Stimulated activated CD8-positive, alpha-beta memory T cell treated with anti-CD3 and anti-CD28 coated beads, Interleukin-4, amount 100 ng/mL, for 1 hour (primary cell): ENCODE data around the gene SORCS2.

Experiments
- DNase-seq, 2 donors: peaks; one replicate each; pipeline ENCODE4 v3.0.0-alpha.2; 2020; ENCODE audit warnings: low read depth in 2 of 2, low spot score in 1 of 2

SORCS2 gene

DNA sequence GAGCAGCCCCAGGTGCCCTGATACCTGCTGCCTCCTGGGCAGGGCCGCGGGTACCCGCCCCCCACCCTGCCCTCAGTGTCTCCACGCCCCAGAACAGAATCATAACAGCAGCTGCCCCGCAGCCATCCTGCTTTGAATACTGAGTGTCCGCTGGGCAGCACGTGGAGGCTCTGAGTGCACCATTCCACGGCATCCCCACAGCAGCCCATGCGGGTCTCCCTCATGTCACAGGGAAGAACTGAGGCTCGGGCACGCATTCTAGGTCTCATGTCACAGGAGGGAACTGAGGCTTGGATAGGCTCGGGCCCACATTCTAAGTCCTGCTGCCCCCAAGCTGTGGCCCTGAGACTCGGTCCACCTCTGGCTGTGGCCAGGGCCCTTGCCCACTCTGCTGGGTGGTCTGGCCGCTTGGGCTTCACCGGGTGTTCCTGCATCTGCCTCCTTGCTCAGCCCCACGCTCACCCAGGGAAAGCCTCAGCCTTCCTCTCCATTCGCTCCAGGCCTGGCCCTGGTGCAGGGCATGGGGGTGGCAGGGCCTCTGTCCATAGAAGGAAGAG is 464.0 kb downstream of the SORCS2 start:
- no peak for DNase-seq

DNA sequence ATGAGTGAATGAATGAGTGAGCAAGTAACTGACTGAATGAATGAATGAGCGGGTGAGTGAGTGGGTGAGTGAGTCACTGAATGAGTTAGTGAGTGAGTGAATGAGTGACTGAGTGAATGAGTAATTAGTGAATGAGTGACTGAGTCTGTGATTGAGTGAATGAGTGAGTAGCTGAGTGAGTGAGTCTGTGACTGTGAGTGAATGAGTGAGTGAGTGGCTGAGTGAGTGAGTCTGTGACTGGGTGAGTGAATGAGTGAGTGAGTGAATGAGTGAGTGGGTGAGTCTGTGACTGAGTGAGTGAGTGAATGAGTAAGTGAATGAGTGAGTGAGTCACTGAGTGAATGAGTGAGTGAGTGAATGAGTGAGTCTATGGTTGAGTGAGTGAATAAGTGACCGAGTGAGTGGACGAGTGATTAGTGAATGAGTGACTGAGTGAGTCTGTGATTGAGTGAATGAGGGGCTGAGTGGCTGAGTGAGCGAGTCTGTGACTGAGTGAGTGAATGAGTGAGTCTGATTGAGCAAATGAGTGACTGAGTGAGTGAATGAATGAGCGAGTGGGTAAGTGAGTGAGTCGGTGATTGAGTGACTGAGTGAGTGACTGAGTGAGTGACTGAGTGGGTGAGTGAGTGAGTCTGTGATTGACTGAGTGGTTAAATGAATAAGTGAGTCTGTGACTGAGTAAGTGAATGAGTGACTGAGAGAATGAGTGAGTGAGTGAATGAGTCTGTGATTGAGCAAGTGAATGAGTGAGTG is 465.4 kb downstream of the SORCS2 start:
- DNase-seq = no peak

DNA sequence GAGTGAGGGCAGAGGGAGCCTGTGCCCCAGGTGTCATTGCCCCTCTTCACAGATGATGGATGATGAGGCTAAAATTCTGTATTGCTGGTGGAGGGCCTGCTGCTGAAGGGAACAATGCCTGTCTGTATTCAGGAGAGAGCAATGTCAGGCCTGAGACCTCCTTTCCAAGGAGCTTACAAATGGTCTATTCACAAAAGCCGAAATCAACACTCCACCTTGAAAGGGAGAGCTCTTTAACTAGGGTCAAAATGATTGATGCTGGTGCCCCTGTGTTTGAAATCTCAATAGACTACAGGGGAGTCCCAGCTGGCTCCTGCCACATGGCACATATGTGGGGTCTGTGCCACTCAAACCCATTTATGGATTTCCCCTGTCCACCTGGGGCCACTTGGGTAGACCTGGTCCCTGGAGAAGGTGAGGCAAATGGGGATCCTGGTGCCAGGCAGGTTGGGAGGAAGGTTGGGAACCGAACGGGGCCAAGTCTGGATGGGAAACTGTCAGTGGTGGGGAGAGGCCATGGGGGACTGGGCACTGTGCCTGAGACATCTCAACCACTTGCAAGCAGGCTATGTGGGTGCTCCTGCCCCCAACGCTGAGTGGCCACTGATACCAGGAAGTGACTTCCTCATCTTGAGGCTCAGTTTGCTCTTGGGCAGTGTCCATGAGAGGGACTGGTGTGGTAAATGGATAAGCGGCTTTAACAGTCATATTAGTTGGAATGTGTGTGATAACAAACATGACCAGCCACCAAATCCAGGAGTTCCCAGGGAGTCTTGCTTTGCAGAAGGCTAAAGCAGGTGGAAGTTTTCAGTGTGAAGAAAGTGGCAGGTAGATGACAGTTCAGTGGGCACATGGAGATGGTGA is 466.2 kb downstream of the SORCS2 start:
- DNase-seq = no peak

DNA sequence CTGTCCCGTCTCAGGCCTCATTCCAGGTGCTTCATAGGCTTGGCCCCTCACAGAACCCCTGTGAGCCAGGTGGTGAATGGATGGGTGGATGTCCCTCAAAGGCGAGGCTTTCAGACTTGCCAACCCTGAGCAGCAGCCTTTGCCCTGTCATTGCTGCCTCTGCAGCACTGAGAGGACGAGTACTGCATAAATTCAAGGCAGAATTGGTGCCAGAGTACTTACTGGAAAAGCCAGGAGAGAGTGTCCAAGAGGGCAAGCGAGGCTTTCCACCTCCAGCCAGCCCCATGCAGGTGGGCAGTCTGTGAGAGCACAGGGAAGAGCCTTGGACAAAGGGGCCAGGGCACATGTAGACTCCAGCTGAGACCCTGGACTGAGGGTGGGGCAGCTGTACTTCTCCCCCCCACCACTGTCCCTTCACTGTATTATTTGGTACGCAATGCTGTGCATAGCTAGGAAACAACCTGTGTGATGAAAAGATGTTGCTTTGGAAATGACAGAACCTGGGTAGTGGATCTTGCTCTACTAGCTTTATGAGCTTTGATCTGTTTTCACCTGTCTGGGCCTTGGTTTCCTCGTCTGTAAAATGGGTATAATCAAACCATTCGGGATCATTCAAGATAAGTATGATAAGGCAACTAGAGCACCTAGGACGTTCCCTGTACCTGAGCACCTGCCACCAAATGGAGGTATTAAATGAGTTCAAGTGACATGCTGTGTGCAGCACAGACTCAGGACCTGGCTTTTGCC is 467.3 kb downstream of the SORCS2 start:
- no peak for DNase-seq

DNA sequence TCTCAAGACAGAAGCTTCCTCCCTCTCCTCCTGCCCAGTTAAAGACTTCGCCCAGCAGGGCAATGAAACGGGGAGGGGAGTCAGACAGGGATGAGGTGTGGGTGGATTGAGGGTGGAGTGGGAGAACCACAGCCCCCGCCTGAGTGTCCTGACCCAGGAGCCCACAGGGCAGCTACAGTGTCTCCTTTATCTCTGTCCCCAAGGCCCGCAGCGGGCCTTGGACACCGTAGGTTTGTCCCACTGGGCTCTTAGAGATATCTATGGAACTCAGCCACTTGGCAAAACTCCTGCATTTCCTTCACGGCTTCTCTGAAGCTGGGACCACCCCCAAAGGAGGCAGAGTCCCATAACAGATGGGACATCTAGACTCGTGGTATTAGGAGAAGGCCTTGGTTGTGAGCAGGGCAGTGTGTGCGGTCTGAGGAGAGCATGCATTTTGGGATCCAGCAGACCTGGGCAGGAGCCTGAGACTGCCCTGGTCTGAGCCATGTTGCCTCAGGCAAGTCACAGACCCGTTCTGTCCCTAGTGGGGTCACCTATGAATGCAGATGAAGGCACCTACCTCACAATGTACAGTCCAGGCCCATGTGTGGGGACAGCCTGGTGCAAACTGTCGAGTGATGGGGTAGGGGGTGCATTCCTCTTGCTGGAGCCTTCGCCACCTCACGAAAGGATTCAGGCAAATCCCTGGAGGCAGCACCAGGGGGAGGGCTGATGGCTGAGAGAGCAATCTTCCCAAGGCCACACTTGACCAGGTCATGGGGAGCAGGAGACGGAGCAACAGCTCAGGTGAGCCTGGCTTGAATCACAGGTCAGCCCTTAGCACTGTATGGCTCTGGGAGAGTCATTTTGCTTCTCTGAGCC is 468.1 kb downstream of the SORCS2 start:
- DNase-seq = no peak

DNA sequence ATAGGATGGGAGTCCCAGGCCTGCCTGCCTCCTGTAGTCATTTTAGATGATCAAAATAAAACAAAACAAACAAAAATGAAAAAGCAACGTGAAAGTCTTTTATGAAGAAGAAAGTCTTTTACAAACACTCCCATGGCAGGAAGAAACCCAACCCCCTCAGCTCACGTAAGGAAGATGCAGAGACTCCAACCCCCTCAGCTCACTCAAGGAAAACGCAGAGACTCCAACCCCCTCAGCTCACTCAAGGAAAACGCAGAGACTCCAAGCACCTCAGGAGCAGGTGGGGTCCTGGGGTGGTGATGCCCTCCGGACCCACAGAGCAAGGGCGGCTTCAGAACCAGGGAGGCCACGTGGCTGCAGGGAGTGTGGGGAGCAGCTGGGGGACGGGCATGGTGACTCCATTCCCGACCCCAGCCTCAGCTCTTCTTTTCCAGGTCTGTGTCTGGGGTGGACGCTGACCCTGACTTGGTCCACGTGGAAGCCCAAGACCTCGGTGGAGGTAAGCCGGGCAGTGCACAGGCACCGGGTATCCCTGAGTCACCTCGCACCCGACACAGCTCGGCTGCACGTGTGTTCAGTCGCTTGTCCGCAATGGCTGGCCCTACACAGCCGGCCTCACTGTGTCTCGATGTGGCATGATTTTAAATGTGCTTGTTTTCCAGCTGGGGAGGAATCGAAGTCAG is 468.9 kb downstream of the SORCS2 start:
- DNase-seq = no peak

DNA sequence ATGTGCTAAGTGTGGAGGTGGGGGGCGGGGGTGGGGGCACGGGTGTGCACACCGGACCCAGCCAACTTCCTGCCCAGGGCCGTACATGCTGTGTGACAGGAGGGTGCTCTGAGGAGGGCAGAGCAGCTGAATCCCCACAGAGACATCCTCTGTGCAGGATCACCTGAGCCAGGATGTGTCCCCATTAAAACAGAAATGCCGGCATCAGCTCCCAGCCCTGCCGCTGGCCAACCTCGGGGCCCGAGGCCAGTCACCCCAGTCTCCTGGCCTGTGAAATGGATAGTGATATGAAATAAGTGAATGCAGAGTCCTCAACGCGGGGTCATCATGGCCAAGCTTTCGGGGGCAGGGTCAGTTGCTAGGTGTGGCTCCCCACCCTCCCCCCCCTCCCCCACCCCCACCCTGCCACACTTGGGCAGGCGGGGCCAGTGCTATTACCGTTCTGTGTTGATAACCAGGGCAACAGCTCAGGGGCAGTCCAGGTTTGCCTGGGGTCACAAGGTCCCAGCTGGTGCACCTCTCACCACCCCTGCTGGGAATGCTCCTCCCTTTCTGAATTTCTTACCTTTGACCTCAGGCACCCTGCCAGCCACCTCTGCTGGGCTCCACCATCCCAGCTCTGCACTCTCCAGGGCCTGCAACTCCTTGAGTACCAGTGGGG is 469.6 kb downstream of the SORCS2 start:
- DNase-seq = no peak

DNA sequence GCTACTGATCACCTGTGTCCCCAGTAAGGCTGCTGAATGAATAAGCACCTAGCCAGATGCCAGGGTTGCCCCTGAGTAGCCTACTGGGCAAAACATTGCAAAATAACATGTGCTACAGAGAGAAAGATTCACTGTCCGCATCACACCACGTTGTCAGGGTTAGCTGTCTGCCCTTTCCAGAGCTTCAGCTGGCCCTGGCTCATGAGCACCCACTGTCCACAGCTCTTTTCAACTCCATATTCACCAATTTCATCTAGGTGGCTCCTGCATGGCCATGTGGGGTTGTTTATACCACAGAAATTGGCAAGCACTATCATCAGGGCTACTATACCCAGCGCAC is 470.1 kb downstream of the SORCS2 start:
- DNase-seq = no peak

DNA sequence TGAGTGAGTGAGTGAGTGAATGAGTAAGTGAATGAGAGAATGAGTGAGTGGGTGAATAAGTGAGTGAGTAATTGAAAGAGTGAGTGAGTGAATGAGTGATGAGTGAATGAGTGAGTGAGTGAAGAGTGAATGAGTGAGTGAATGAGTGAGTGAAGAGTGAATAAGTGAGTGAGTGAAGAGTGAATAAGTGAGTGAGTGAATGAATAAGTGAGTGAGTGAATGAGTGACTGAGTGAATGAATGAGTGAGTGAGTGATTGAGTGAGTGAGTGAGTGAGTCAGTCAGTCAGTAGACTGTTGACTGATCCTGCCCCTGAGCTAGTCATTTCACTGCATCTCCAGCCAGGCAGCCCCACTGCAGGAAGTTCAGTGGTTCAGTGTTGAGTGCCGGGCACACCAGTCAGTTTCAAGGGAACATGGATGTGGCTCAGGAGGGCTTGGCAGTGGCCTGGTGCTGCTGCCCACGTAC is 470.8 kb downstream of the SORCS2 start:
- no peak for DNase-seq

DNA sequence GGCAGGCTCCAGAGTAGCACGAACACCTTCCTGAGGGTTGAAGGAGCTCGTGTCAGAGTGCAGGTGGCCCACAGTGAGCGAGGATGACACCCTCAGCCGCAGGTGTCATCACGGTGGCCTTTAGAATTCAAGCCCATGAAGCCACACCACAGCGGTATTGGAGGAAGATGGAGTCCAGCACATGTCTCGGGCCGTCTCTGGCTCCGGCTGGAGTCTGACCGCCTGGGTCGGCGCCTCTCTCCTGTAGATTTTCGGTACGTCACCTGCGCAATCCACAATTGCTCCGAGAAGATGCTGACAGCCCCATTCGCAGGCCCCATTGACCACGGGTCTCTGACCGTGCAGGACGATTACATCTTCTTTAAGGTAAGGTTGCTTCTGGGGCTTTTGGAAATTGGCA is 471.8 kb downstream of the SORCS2 start:
- DNase-seq = no peak

DNA sequence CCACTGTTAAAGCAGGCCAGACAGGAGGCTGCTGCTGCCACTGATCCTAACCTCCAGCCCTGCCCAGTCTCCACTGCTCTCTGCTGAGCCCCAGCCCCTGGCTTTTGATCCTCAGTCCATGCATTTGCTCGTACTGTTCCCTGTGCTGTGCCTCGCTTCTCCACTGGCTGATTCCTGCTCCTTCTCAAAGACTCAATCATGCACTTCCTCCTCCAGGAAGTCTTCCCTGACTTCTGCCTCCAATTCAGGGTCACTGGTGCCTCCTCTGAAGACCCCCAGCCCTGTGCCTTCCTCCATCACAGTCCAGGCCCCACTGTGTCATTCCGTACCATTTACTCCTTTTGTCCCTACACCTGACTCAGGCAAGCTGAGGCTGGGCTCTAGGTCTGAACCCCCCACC is 473.0 kb downstream of the SORCS2 start:
- DNase-seq = no peak

DNA sequence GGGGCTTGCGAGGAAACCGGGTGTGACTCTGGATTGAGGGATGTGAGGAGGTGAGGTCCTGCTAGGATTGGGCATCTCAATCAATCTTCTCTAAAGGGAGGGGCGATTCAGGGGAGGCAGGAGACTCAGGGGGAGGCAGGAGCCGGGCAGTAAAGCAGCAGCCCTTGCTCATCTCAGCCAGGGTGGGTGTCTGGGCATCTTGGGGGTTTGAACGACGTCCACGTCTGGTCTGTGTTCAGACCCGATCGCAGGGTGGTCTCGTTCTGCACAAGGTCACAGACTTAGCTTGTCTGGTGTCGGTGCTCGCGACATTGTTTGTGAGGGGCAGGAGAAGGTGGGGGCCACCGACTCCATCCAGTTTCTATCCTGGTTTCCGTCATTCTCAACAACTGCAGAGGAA is 473.7 kb downstream of the SORCS2 start:
- DNase-seq = no peak

DNA sequence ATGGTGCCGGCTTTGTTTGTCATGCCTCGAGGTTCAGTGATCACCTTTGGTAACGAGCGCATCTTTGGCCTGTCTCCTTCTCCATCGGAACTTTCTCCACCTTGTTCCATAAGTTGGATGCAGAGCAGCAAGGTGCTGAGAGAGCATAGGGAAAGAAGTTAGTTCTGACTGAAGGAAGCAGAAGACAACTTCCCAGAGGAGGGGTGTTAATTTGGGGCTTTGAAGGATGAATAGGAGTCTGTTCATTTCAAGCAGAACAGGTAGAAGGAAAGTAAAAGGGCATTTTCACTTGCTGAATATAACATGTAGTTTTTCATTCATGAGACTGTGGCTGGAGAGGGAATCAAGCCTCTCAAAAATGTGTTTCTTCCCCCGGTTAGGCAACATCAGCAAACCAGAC is 474.4 kb downstream of the SORCS2 start:
- DNase-seq = no peak

DNA sequence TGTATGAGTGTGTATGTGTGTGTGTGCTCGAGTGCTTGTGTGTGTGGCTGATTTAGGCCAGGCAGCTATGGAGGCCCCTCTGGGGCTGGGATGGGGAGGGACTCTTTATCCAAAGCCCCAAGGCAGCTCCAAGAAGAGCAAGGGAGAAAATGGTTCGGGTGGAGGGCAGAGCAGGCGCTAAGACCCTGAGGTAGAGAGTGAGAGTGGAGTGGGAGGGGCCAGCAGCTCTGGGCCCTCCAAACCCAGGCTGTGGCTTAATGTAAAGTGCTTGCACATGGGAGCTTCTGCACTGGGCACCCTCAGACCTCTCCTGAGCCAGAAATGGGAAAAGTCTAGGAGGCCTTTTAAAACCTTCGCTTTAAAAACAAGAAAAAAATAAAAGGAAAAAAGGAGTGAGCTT is 475.9 kb downstream of the SORCS2 start:
- DNase-seq = no peak

DNA sequence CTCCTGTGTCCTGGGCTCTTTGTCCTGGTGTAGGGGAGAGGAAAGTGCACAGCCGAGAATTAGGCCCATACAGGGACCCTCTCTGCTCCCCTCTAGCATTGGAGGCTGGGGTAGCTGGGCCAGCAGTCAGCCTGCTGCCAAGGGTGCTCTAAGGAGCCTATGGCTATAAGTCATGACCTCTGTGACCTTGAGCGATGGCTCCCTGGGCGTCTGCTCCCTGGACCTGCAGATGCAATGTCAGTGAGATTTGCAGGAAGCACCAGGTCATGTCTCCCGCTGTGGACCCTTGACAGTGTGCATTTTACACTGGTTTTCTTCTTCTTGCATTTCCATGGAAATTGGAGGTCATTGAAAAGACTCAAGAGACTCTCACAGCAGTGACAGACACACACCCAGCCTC is 476.5 kb downstream of the SORCS2 start:
- no peak for DNase-seq

DNA sequence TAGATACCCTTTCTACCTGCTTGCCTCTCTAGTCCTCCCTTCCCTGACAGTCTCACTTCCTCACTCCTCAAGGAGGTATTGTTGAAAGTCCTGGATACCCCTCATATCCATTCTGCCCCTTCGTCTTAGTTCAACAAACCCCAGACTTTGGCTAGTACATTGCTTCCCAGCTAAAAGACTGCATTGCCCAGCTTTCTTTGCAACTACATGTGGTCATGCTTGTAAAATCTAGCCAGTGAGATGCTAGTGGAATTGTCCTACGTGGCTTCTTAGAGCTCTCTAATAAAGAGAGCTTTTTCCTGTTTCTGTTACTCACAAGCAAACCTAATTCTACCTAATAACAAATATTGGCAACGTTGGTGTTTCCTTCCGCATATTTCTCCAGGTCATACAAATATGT is 480.3 kb downstream of the SORCS2 start:
- DNase-seq = no peak

DNA sequence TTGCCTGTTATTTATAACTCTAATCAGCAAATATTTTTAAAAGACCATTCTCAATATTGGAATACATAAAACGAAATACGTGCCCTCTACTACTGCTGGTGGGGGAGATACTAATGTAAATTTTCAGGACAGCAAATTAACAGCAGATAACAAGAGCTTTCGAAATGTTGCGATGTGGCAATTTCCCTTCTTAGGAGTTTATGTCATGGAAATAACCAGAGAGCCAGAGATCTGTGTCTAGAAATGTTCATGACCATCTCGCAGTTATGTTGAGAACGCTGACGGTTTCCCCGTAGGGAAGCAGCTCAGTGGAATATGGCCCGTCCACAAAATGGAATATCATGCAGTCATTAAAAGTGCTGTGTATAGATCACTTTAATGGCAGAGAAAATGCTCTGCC is 480.8 kb downstream of the SORCS2 start:
- no peak for DNase-seq

DNA sequence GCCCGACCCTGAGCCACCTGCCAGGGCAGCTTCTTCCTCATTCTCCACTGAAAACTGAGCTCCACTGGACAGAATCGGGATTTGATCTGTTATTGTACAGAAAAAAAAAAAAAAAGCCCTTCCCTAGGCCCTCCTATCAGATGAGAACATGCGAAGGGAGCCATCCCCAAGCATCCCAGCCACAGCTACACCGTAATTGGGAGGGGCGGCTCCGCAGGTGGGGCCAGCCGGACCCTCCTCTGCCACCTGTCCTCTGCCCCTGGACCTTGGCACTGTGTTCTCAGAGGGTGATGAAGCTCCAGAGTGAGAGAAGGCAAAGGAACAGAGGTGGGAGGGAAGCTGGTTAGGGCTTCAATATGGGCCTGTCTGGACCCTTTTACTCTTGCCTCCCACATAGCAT is 482.4 kb downstream of the SORCS2 start:
- no peak for DNase-seq

DNA sequence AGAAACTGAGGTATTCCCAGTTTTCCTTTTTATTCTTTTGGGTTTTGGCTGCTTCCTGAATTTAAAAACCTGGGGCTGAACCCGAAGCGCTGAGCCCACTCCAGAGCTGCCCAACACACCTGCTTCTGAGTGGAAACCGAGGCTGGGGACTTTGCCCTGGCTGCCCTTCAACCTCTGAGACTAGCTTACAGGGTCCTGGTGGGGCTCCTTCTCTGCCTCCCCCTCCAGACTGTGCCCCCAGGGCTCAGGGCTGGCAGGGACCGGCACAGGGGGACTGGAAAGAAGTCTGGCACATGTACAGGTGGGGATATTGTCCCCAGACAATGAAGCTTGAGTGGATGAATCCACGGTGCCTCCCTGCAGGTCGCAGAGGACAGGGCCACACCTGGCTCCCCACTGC is 482.8 kb downstream of the SORCS2 start:
- no peak for DNase-seq
